Osteocyte (in vitro differentiated cells): ENCODE data around the gene MPZL3. TPM values are rescaled to one million over a fixed set of nuclear protein-coding genes. Genes with fewer than 3 reads are reported as not detected.
"Not testable (repeated sequence)": the region's sequence is repeated elsewhere in the genome, so short reads cannot be mapped to it uniquely, and the experiment has no call there.

Experiments
- DNase-seq: peaks from one replicate; pipeline ENCODE4 v3.0.0; 2021; ENCODE audit warnings: mixed read lengths; ENCODE audit not compliant: unreplicated experiment; ENCODE audit errors: extremely low spot score
- H3K27ac Mint-ChIP-seq: one replicate; pipeline ENCODE4 v1.8.0; 2021; ENCODE audit warnings: mild to moderate bottlenecking, mixed read lengths; ENCODE audit not compliant: unreplicated experiment
- H3K27me3 Mint-ChIP-seq: one replicate; pipeline ENCODE4 v1.8.0; 2021; ENCODE audit warnings: mixed read lengths; ENCODE audit not compliant: unreplicated experiment
- H3K36me3 Mint-ChIP-seq: one replicate; pipeline ENCODE4 v1.8.0; 2021; ENCODE audit warnings: mixed read lengths; ENCODE audit not compliant: unreplicated experiment
- H3K4me1 Mint-ChIP-seq: one replicate; pipeline ENCODE4 v1.8.0; 2021; ENCODE audit warnings: mixed read lengths; ENCODE audit not compliant: unreplicated experiment
- H3K4me3 Mint-ChIP-seq: one replicate; pipeline ENCODE4 v1.8.0; 2021; ENCODE audit warnings: mild to moderate bottlenecking, moderate library complexity, mixed read lengths; ENCODE audit not compliant: unreplicated experiment
- H3K9me3 Mint-ChIP-seq: one replicate; pipeline ENCODE4 v1.8.0; 2021; ENCODE audit warnings: mixed read lengths; ENCODE audit not compliant: unreplicated experiment
- total RNA-seq: library from RNA; stranded (reverse); gene quantifications from 2 replicates; pipeline ENCODE4 v1.2.1, GENCODE V29; 2021
- TF ChIP-seq, protein P1 (sequence below): fragments of 200-600 bp; sonication (generic); IDR thresholded peaks from 2 replicates; pipeline ENCODE4 v1.5.0; 2021; ENCODE audit warnings: antibody characterized with exemption, mild to moderate bottlenecking, moderate library complexity

The MPZL3 gene
- total RNA-seq, 1 donor from 2014 or later: 0.40 TPM

DNA sequence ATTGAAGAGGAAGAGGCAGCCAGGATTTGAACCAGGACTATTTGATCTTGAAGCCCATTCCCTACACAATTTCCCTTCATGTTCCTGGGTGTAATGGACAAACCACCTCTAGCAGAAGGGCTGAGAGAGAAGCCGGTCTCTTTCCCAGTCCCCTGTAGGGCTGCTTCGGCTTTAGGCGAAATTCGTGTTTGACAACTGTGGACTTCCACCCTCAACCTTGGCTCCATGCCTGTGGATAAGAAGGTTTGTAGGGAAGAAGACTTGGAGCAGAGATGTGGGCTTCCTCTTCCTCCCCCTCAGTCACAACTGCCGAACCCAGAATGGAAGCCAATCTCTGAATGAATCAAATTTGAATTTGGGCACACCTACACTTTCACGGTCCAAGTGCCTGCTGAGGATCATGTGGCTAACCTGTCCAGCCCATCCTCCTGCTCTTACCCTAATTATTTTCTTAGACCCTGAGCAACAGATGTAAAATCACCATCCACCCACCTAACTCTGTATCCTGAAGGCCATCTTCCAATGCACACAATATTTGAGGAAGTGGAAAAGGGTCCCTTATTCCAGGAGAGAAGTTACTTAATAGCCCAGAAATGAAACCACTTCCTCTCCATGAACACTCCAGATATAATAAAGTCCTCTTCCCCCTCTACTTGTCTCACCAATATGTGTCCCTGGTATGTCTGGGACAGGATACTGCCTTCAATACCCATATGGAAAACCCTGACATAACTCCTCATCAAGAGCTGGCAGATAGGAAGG, 65.6 kb downstream of the MPZL3 start:
- no peak overlapping the region for H3K27ac Mint-ChIP-seq
- DNase-seq: no peak
- H3K9me3 Mint-ChIP-seq: no peaks in the 10 kb centered on the region
- no peak overlapping the region for H3K4me3 Mint-ChIP-seq
- TF ChIP-seq, protein P1, sequence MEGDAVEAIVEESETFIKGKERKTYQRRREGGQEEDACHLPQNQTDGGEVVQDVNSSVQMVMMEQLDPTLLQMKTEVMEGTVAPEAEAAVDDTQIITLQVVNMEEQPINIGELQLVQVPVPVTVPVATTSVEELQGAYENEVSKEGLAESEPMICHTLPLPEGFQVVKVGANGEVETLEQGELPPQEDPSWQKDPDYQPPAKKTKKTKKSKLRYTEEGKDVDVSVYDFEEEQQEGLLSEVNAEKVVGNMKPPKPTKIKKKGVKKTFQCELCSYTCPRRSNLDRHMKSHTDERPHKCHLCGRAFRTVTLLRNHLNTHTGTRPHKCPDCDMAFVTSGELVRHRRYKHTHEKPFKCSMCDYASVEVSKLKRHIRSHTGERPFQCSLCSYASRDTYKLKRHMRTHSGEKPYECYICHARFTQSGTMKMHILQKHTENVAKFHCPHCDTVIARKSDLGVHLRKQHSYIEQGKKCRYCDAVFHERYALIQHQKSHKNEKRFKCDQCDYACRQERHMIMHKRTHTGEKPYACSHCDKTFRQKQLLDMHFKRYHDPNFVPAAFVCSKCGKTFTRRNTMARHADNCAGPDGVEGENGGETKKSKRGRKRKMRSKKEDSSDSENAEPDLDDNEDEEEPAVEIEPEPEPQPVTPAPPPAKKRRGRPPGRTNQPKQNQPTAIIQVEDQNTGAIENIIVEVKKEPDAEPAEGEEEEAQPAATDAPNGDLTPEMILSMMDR: no peak
- H3K36me3 Mint-ChIP-seq: no peaks in the 10 kb centered on the region
- no peaks in the 10 kb centered on the region for H3K4me1 Mint-ChIP-seq
- H3K27me3 Mint-ChIP-seq: peaks cover 15% of the 10 kb centered on the region

DNA sequence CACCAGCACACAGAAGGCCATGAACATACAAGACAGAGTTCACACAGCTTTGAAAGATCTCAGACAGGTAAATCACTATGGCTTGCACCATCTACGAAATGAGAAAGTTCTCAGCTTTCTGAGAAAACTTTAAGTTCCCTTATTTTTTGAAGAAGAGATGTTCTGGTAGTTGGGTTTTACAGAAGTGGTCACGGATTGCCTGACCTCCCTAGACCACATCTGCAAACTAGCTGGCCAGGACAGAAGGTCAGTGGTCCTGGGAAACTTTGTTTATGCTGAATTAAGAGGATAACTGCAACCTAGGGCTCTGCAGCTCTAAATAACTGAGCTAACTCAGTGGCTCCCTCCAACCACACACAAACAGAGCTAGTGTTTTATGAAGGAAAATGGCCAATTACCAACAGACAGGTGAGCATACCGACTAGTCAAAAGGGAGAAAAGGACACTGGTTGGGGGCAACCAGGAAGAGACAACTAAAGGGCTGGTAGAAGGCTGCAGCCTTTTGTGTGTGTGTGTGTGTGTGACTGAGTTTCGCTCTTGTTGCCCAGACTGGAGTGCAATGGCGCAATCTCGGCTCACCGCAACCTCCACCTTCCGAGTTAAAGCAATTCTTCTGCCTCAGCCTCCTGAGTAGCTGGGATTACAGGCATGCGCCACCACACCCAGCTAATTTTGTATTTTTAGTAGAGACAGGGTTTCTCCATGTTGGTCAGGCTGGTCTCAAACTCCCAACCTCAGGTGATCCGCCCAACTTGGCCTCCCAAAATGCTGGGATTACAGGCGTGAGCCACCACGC, 67.2 kb downstream of the MPZL3 start:
- TF ChIP-seq, protein P1: no peak
- no peak for DNase-seq
- peaks cover 15% of the 10 kb centered on the region for H3K27me3 Mint-ChIP-seq
- H3K4me1 Mint-ChIP-seq: peaks cover 1% of the 10 kb centered on the region
- no peaks in the 10 kb centered on the region for H3K36me3 Mint-ChIP-seq
- no peak overlapping the region for H3K4me3 Mint-ChIP-seq
- H3K27ac Mint-ChIP-seq: no peak overlapping the region
- no peaks in the 10 kb centered on the region for H3K9me3 Mint-ChIP-seq

DNA sequence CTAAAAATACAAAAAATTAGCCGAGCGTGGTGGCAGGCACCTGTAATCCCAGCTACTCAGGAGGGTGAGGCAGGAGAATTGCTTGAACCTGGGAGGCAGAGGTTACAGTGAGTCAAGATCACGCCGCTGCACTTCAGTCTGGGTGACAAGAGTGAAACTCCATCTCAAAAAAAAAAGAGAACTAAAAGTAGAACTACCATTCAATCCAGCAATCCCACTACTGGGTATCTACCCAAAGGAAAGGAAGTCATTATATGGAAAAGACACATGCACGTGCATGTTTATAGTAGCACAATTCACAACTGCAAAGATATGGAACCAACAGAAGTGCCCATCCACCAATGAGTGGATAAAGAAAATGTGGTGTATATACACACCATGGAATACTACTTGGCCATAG, 68.5 kb downstream of the MPZL3 start:
- not testable (repeated sequence) for H3K36me3 Mint-ChIP-seq, H3K4me3 Mint-ChIP-seq, H3K9me3 Mint-ChIP-seq, H3K27ac Mint-ChIP-seq, DNase-seq, H3K4me1 Mint-ChIP-seq
- peaks cover 17% of the 10 kb centered on the region for H3K27me3 Mint-ChIP-seq

DNA sequence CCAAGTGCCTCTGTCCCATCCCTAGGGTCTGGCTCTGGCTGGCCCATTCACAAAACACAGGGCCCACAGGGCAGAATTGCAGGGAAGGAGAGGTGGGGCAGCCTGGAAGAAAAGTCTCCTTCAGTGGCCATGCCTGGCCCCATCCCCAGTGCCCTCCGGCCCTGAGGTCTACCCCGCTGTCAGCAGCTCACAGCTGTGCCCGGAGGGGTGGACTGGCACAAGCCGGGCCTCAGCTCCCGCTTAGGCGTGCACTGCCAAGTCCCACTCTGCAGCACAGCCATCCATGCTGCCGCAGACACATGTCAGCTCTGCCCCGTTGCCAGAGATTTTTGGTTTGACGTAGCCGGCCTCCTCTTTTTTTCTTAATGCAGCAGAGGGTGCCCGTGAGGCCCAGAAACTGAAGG, 71.9 kb downstream of the MPZL3 start:
- no peak for DNase-seq

DNA sequence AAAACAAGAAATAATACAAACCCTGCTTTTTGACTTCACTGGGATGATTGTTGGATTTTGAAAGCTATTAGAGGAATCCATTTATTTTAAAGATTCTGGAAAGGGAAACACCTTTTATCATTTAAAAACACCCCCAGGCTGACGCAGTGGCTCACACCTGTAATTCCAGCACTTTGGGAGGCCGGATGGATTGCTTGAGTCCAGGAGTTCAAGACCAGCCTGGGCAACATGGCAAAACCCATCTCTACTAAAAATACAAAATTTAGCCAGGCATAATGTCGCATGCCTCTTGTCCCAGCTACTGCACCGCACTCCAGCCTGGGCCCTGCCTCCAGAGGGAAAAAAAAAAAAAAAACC, 75.4 kb downstream of the MPZL3 start:
- no peak for DNase-seq
- Mint-ChIP-seq H3K9me3 (no peaks in the 10 kb centered on the region), H3K4me3 (no peak overlapping the region), H3K27ac (no peak overlapping the region), H3K4me1 (peaks cover 1% of the 10 kb centered on the region), H3K36me3 (no peaks in the 10 kb centered on the region), H3K27me3 (peaks cover 45% of the 10 kb centered on the region)
- TF ChIP-seq, protein P1: no peak

More for the DNA sequence above, 71.9 kb downstream of the MPZL3 start:
- H3K4me1 Mint-ChIP-seq: peaks cover 1% of the 10 kb centered on the region
- no peak overlapping the region for H3K27ac Mint-ChIP-seq
- peaks cover 30% of the 10 kb centered on the region for H3K27me3 Mint-ChIP-seq
- no peaks in the 10 kb centered on the region for H3K36me3 Mint-ChIP-seq
- H3K9me3 Mint-ChIP-seq: no peaks in the 10 kb centered on the region
- TF ChIP-seq, protein P1: no peak
- H3K4me3 Mint-ChIP-seq: no peak overlapping the region

Other genes with a start within 250 kb of the MPZL3 start
- not detected in 2 replicates for gene TMPRSS4, start 175.3 kb downstream of the MPZL3 start, total RNA-seq
- not detected in 2 replicates for gene SMIM35, start 165.4 kb downstream of the MPZL3 start, total RNA-seq
- gene SCN4B, start 99.5 kb downstream of the MPZL3 start, total RNA-seq: 0.08 TPM in 1 of 2 replicates, not detected in the other
- not detected in 2 replicates for gene SCN2B, start 75.7 kb downstream of the MPZL3 start, total RNA-seq
- gene JAML, start 27.4 kb downstream of the MPZL3 start, total RNA-seq: not detected in 2 replicates
- not detected in 2 replicates for gene MPZL2, start 11.9 kb upstream of the MPZL3 start, total RNA-seq
- not detected in 2 replicates for gene CD3E, start 52.4 kb upstream of the MPZL3 start, total RNA-seq
- not detected in 2 replicates for gene CD3D, start 90.3 kb upstream of the MPZL3 start, total RNA-seq
- not detected in 2 replicates for gene CD3G, start 92.0 kb upstream of the MPZL3 start, total RNA-seq
- gene UBE4A, start 107.2 kb upstream of the MPZL3 start, total RNA-seq: 47.3 and 49.0 TPM in 2 replicates
- gene ATP5MG, start 149.2 kb upstream of the MPZL3 start, total RNA-seq: 142 and 171 TPM in 2 replicates
- 56.8 and 62.6 TPM in 2 replicates for gene KMT2A, start 184.1 kb upstream of the MPZL3 start, total RNA-seq